Naive B cell (primary cell): ENCODE data around the gene MIGA1. TPM values are rescaled to one million over a fixed set of nuclear protein-coding genes. Genes with fewer than 3 reads are reported as not detected.
"Not testable (repeated sequence)": the region's sequence is repeated elsewhere in the genome, so short reads cannot be mapped to it uniquely, and the experiment has no call there.

ENCODE experiments used
- ATAC-seq, 2 donors: fragments of 150-1000 bp; cut with Tn5 transposase; 2 replicates each; pipeline ENCODE4 v1.10.0; 2021; ENCODE audit warnings: low read depth in 2 of 2, mild to moderate bottlenecking in 2 of 2, moderate library complexity in 2 of 2
- DNase-seq: peaks from one replicate; pipeline ENCODE4 v3.0.0; 2022
- H3K27ac Mint-ChIP-seq, 6 donors: one replicate each; pipeline ENCODE4 v1.8.0; 2020 to 2022; ENCODE audit warnings: mild to moderate bottlenecking in 6 of 6, mixed read lengths in 6 of 6, moderate library complexity in 5 of 6, inconsistent platforms in 2 of 6
- H3K27me3 Mint-ChIP-seq, 3 donors: one replicate each; pipeline ENCODE4 v1.8.0; 2021 to 2022; ENCODE audit warnings: mixed read lengths in 3 of 3, mild to moderate bottlenecking in 1 of 3
- H3K36me3 Mint-ChIP-seq, 2 donors: one replicate each; pipeline ENCODE4 v1.8.0; 2020 to 2022; ENCODE audit warnings: mixed read lengths in 2 of 2, inconsistent platforms in 1 of 2, mild to moderate bottlenecking in 1 of 2
- H3K4me1 Mint-ChIP-seq, 3 donors: one replicate each; pipeline ENCODE4 v1.8.0; 2020 to 2022; ENCODE audit warnings: mixed read lengths in 3 of 3, inconsistent platforms in 1 of 3, mild to moderate bottlenecking in 1 of 3, moderate library complexity in 1 of 3
- H3K4me3 Mint-ChIP-seq, 8 donors: one replicate each; pipeline ENCODE4 v1.8.0; 2020 to 2022; ENCODE audit warnings: mild to moderate bottlenecking in 8 of 8, mixed read lengths in 8 of 8, moderate library complexity in 8 of 8, inconsistent platforms in 2 of 8
- H3K9me3 Mint-ChIP-seq, 7 donors: one replicate each; pipeline ENCODE4 v1.8.0; 2020 to 2022; ENCODE audit warnings: mixed read lengths in 7 of 7, mild to moderate bottlenecking in 5 of 7, inconsistent platforms in 2 of 7, moderate library complexity in 1 of 7
- polyA plus RNA-seq, 6 donors: library from polyadenylated mRNA; unstranded; fragments of 300-500 nt; fragmentation: Illumina TruSeq; gene quantifications; one replicate each; pipeline ENCODE4 v1.2.3, GENCODE V29; 2021; ENCODE audit warnings: low read depth in 6 of 6

The MIGA1 gene
- polyA plus RNA-seq, 6 donors from 2014 or later, result 7.4 to 15.3 (median 13.0) TPM

- H3K27me3 Mint-ChIP-seq, ATAC-seq, H3K27ac Mint-ChIP-seq, H3K4me1 Mint-ChIP-seq, H3K9me3 Mint-ChIP-seq, H3K4me3 Mint-ChIP-seq, DNase-seq, H3K36me3 Mint-ChIP-seq: not testable (repeated sequence)
These were observed 139.5 kb downstream of the MIGA1 start for GRCh38 chr1:77918918-77919317.

GRCh38 chr1:77925518-77925917 lies 146.1 kb downstream of the MIGA1 start:
- no peak for ATAC-seq
- H3K4me1 Mint-ChIP-seq, result peaks cover 0 to 10% (median 7%) of the 10 kb centered on the region in 3 donors
- no peaks in the 10 kb centered on the region for H3K36me3 Mint-ChIP-seq
- H3K27me3 Mint-ChIP-seq, result no peaks in the 10 kb centered on the region
- H3K4me3 Mint-ChIP-seq, result no peak overlapping the region
- no peak for DNase-seq
- no peaks in the 10 kb centered on the region for H3K9me3 Mint-ChIP-seq
- H3K27ac Mint-ChIP-seq, result no peak overlapping the region

GRCh38 chr1:77925956-77926355 lies 146.5 kb downstream of the MIGA1 start:
- Mint-ChIP-seq H3K9me3 (no peaks in the 10 kb centered on the region), H3K4me3 (peak overlapping the region in 6 of 8 donors; percentile 5 to 93 (median 80)), H3K4me1 (peaks cover 0 to 10% (median 7%) of the 10 kb centered on the region in 3 donors), H3K27me3 (no peaks in the 10 kb centered on the region), H3K36me3 (no peaks in the 10 kb centered on the region), H3K27ac (peak overlapping the region in 1 of 6 donors; percentile 11)
- DNase-seq, result no peak
- no peak for ATAC-seq

GRCh38 chr1:77926561-77927357 lies 147.3 kb downstream of the MIGA1 start:
- peak; percentile 20 to 25 for ATAC-seq
- H3K9me3 Mint-ChIP-seq, result no peaks in the 10 kb centered on the region
- H3K4me3 Mint-ChIP-seq, result peak overlapping the region; percentile 73 to 93 (median 86)
- H3K27me3 Mint-ChIP-seq, result no peaks in the 10 kb centered on the region
- H3K27ac Mint-ChIP-seq, result peak overlapping the region in 5 of 6 donors; percentile 1 to 46 (median 37)
- H3K4me1 Mint-ChIP-seq, result peaks cover 0 to 10% (median 7%) of the 10 kb centered on the region in 3 donors
- no peaks in the 10 kb centered on the region for H3K36me3 Mint-ChIP-seq
- DNase-seq, result peak; percentile 19

GRCh38 chr1:77927414-77927813 lies 148.0 kb downstream of the MIGA1 start:
- no peak for DNase-seq
- Mint-ChIP-seq H3K27me3 (no peaks in the 10 kb centered on the region), H3K9me3 (no peaks in the 10 kb centered on the region), H3K36me3 (no peaks in the 10 kb centered on the region), H3K4me1 (peaks cover 0 to 10% (median 7%) of the 10 kb centered on the region in 3 donors), H3K4me3 (peak overlapping the region in 5 of 8 donors; percentile 22 to 93 (median 73)), H3K27ac (no peak overlapping the region)
- ATAC-seq, result no peak

Other genes with a start within 250 kb of the MIGA1 start
- 10 to 100 TPM; 24.2 to 49.7 (median 36.8) TPM for gene ZZZ3, start 97.0 kb upstream of the MIGA1 start, polyA plus RNA-seq
- gene USP33, start 19.8 kb upstream of the MIGA1 start, polyA plus RNA-seq, result 10 to 100 TPM; 31.1 to 43.1 (median 37.6) TPM
- gene NEXN, start 109.0 kb downstream of the MIGA1 start, polyA plus RNA-seq, result 1 to 10 TPM; 1.3 to 3.7 (median 2.2) TPM
- 10 to 100 TPM; 19.8 to 58.4 (median 45.8) TPM for gene FUBP1, start 199.4 kb downstream of the MIGA1 start, polyA plus RNA-seq
- gene DNAJB4, start 225.3 kb downstream of the MIGA1 start, polyA plus RNA-seq, result 1 to 10 TPM; 5.0 to 9.8 (median 6.5) TPM